Right atrium auricular region (tissue), 2 donors: ENCODE data around the gene MARCO. TPM values are rescaled to one million over a fixed set of nuclear protein-coding genes. Genes with fewer than 3 reads are reported as not detected.

Source experiments
- DNase-seq: peaks from one replicate; pipeline ENCODE4 v3.0.0-alpha.2; 2019; ENCODE audit warnings: low spot score
- H3K27ac ChIP-seq, 2 donors: fragments of 200-600 bp; sonication (generic); 1 replicate in 1 of 2; 2 replicates in 1 of 2; pipeline ENCODE4 v1.5.1; 2016 to 2019
- H3K27me3 ChIP-seq, 2 donors: fragments of 200-600 bp; sonication (generic); one replicate each; pipeline versions ENCODE4 v1.5.1 to v1.6.0; 2017 to 2019
- H3K36me3 ChIP-seq: fragments of 200-600 bp; sonication (generic); one replicate; pipeline ENCODE4 v1.5.1; 2016
- H3K4me1 ChIP-seq, 2 donors: fragments of 200-600 bp; sonication (generic); one replicate each; pipeline versions ENCODE4 v1.5.1 to v1.6.0; 2017 to 2019
- H3K4me3 ChIP-seq, 2 donors: fragments of 200-600 bp; sonication (generic); 1 replicate in 1 of 2; 2 replicates in 1 of 2; pipeline ENCODE4 v1.5.1; 2017 to 2019; ENCODE audit warnings: mild to moderate bottlenecking in 1 of 2, moderate library complexity in 1 of 2
- H3K9me3 ChIP-seq, 2 donors: fragments of 200-600 bp; sonication (generic); one replicate each; pipeline ENCODE4 v1.5.1; 2019
- total RNA-seq, 2 donors: library from RNA; depleted of rRNA; stranded (reverse); fragments of >200 nt; gene quantifications; one replicate each; pipeline ENCODE4 v1.1.0, GENCODE V29; 2016
- TF ChIP-seq, protein P1 (sequence below), 2 donors: fragments of 200-600 bp; sonication (generic); IDR thresholded peaks; one replicate each; pipeline ENCODE4 v1.5.1; 2019; ENCODE audit warnings: antibody characterized with exemption in 2 of 2

Gene MARCO
- total RNA-seq, 2 donors from 2014 or later = 1.6 to 34.1 TPM

DNA sequence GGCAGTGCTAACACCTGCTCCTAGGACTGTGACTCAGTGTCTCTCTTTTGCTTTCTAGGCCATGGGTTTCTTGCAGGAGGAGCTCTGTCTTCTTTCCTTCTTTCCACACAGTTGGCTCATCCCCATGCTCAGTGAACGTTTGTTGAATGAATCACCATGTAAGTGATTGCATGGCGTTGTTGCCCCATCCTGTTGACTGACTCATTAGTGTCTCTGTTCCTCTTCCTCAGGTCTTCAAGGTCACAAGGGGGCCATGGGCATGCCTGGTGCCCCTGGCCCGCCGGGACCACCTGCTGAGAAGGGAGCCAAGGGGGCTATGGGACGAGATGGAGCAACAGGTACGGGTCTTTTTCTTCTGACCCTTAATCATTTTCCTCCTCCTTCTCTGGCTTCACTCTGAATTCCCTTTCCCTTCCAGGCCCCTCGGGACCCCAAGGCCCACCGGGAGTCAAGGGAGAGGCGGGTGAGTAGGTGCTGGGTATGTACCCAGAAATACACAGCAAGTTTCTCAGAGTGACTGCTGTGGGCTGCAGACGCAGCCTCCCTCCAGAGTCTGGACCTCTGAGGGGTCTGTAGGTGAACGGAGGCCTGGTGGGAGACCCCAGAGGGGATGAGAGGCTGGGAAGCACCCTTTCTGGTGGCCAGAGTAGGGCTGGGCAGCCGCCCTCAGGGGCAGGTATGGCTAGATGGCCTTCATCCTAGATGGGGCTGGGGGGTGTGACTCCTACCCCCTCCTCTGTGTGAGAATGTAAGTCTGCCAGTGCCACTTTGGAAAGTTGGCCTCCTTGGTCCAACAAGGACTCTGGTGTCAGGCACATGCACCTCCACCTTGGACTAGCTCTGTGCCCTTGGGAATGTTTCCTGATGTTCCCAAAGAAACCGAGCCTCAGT is 32.4 kb downstream of the MARCO start:
- H3K27me3 ChIP-seq = no peaks in the 10 kb centered on the region
- H3K36me3 ChIP-seq = no peaks in the 10 kb centered on the region
- peaks cover 0 to 8% of the 10 kb centered on the region in 2 donors for H3K9me3 ChIP-seq
- peak; percentile 85 for DNase-seq
- H3K4me1 ChIP-seq = no peaks in the 10 kb centered on the region
- no peak overlapping the region for H3K4me3 ChIP-seq
- TF ChIP-seq, protein P1, sequence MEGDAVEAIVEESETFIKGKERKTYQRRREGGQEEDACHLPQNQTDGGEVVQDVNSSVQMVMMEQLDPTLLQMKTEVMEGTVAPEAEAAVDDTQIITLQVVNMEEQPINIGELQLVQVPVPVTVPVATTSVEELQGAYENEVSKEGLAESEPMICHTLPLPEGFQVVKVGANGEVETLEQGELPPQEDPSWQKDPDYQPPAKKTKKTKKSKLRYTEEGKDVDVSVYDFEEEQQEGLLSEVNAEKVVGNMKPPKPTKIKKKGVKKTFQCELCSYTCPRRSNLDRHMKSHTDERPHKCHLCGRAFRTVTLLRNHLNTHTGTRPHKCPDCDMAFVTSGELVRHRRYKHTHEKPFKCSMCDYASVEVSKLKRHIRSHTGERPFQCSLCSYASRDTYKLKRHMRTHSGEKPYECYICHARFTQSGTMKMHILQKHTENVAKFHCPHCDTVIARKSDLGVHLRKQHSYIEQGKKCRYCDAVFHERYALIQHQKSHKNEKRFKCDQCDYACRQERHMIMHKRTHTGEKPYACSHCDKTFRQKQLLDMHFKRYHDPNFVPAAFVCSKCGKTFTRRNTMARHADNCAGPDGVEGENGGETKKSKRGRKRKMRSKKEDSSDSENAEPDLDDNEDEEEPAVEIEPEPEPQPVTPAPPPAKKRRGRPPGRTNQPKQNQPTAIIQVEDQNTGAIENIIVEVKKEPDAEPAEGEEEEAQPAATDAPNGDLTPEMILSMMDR (IDR thresholded peaks at IDR 0.05) = no peak
- H3K27ac ChIP-seq = peak overlapping the region in 1 of 2 donors; percentile 53

DNA sequence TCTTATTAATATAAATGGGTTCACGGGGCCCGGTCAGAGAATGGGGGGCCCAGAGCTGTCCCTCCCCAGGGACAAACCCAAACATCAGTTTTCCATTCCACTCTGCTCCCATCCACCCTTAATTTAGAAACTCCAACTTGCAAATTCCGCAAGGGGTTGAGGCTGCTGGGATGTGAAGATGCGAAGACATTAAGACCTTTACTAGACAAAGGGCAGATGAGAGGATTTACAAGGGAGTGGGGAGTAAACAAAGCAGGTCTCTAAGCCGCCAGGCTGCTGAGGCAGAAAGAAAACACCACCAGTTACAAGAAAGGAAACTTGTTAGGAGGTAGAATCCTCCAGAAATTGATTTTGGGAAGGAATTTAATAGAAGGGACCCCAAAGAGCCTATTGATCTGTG is 33.1 kb downstream of the MARCO start:
- Histone ChIP-seq H3K36me3 (no peaks in the 10 kb centered on the region), H3K9me3 (peaks cover 0 to 8% of the 10 kb centered on the region in 2 donors), H3K4me1 (no peaks in the 10 kb centered on the region), H3K27me3 (no peaks in the 10 kb centered on the region), H3K27ac (no peak overlapping the region), H3K4me3 (no peak overlapping the region)
- DNase-seq = no peak
- TF ChIP-seq, protein P1 (IDR thresholded peaks at IDR 0.05) = no peak

DNA sequence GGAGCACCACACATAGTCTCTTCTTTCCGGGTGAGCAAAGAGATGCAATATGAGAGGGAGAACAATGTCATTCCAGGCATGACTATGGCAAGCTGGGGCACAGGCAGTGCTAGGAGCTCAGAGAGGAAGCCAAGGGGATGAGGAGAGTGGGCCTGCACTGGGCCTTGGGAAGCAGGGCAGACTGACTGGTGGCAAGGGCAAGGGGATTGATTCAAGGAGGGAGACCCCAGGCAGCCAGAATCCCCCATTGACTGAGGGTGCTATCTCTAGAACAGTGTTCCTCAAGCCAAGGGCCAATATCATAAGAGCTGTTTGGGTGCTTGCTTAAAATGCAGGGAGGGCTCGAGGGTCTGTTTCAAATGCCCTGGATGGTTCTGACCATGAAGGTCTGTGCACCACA is 36.1 kb downstream of the MARCO start:
- Histone ChIP-seq H3K27ac (no peak overlapping the region), H3K4me1 (no peaks in the 10 kb centered on the region), H3K36me3 (no peaks in the 10 kb centered on the region), H3K9me3 (peaks cover 0 to 8% of the 10 kb centered on the region in 2 donors), H3K27me3 (no peaks in the 10 kb centered on the region), H3K4me3 (no peak overlapping the region)
- DNase-seq = no peak
- TF ChIP-seq, protein P1 (IDR thresholded peaks at IDR 0.05) = no peak

DNA sequence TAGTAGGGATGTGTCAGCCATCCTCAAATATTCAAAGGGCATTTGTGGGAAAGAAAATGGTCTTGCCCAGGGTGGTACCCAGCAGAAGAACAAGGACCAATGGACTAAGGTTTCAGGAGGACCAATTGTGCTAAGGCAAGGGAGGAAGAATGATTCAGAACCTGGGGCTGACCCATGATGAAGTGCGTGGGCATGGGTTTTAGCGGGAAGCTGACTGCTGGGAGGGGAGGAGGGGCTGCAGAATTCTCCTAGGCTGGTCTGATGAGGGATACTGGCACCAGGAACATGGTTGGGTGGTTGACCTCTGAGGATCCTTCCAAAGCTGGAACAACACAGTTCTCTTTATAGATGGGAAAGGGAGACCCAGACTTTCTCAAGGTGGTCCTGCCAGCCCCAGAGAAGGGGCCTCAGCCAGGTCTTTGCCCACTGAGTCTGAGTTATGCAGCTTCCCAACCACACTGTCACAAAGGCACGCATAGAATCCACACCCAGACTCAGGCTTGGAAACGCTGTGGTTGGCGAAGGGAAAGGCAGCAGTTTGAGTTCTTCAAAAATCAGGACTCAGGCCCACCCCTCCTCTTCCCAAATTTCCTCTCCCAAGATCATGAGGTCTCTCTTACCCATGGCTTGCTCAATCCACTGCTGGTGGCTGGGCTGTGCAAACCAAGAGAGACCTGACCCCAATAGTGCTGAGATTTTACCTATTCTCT is 37.3 kb downstream of the MARCO start:
- Histone ChIP-seq H3K27me3 (no peaks in the 10 kb centered on the region), H3K27ac (no peak overlapping the region), H3K4me1 (no peaks in the 10 kb centered on the region), H3K4me3 (no peak overlapping the region), H3K9me3 (peaks cover 0 to 8% of the 10 kb centered on the region in 2 donors), H3K36me3 (no peaks in the 10 kb centered on the region)
- no peak for DNase-seq
- TF ChIP-seq, protein P1 (IDR thresholded peaks at IDR 0.05) = no peak

DNA sequence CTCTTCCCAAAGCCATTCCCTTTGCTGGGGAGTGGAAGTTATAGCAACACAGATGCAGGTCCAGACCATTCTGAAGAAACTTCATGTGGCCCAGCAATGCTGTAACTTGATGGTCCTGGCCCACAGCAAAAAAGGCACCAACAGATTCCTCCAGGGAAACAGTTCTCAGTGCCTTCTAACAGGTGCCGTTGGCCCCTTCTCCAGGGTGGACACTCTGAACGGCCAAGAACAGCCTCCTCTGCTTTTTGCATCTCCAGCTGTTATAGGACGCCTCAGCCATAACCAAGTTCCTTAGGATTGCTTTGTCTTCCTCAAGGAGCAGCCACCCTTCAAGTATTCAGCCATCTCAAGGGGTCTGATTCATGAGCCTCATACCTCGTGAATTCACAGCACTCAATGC is 38.0 kb downstream of the MARCO start:
- no peak overlapping the region for H3K4me3 ChIP-seq
- H3K4me1 ChIP-seq = no peaks in the 10 kb centered on the region
- no peak overlapping the region for H3K27ac ChIP-seq
- no peaks in the 10 kb centered on the region for H3K27me3 ChIP-seq
- peaks cover 0 to 8% of the 10 kb centered on the region in 2 donors for H3K9me3 ChIP-seq
- H3K36me3 ChIP-seq = no peaks in the 10 kb centered on the region
- TF ChIP-seq, protein P1 (IDR thresholded peaks at IDR 0.05) = no peak
- DNase-seq = no peak
